ENCODE measurements around the gene PIAS4. TPM values are rescaled to one million over a fixed set of nuclear protein-coding genes. Genes with fewer than 3 reads are reported as not detected.

PIAS4 gene
- total and polyA plus RNA-seq, 2 of the 13 experiments (the other 11 are each of a cell fraction or from before 2014, with no cell fraction given) = 9.0 to 20.1 TPM

GRCh38 chr19:4057931-4058692 lies 50.6 kb downstream of the PIAS4 start (continued):
- TF ChIP-seq ELK4 (CRISPR knock-in tag; IDR thresholded peaks at IDR 0.05; ENCODE audit: borderline replicate concordance) (no peak), MAF1 (CRISPR knock-in tag; IDR thresholded peaks at IDR 0.05; ENCODE audit: borderline replicate concordance) (no peak), ZNF430 (CRISPR knock-in tag; IDR thresholded peaks at IDR 0.05) (no peak), SIX4 (CRISPR knock-in tag; IDR thresholded peaks at IDR 0.05) (peak; percentile 17; the same call in 1 of the 2 replicates), ARID3A (IDR thresholded peaks at IDR 0.05; ENCODE audit: low read depth, low read length) (no peak), ZNF510 (CRISPR knock-in tag; IDR thresholded peaks at IDR 0.05; ENCODE audit: low read depth) (no peak), TOPORS (CRISPR knock-in tag; IDR thresholded peaks at IDR 0.05) (no peak), ZNF337 (CRISPR knock-in tag; IDR thresholded peaks at IDR 0.05; ENCODE audit: borderline replicate concordance, low read depth) (no peak), ARID5B (CRISPR knock-in tag; IDR thresholded peaks at IDR 0.05) (peak; percentile 32; the same call in 1 of the 2 replicates), ZNF839 (CRISPR knock-in tag; IDR thresholded peaks at IDR 0.05; ENCODE audit: borderline replicate concordance) (no peak), MNT (IDR thresholded peaks at IDR 0.05) (no peak), ZSCAN20 (CRISPR knock-in tag; IDR thresholded peaks at IDR 0.05; ENCODE audit: borderline replicate concordance) (0 out of 2 replicates have a peak, but pooled peaks have one; percentile 28), ZNF75D (CRISPR knock-in tag; IDR thresholded peaks at IDR 0.05; ENCODE audit: borderline replicate concordance) (no peak), HIVEP1 (CRISPR knock-in tag; IDR thresholded peaks at IDR 0.05) (peak; percentile 89), HNRNPK (IDR thresholded peaks at IDR 0.05; ENCODE audit: low read depth, low read length, poor library complexity, severe bottlenecking) (peak; percentile 95), ELF1 (CRISPR knock-in tag; IDR thresholded peaks at IDR 0.05) (no peak), ZNF740 (CRISPR knock-in tag; IDR thresholded peaks at IDR 0.05) (peak; percentile 50; the same call in 1 of the 2 replicates), ZBTB44 (CRISPR knock-in tag; IDR thresholded peaks at IDR 0.05) (0 out of 2 replicates have a peak, but pooled peaks have one; percentile 55)

Data from HepG2 (cell line).